ENCODE data around the gene KY.

The KY gene

DNA sequence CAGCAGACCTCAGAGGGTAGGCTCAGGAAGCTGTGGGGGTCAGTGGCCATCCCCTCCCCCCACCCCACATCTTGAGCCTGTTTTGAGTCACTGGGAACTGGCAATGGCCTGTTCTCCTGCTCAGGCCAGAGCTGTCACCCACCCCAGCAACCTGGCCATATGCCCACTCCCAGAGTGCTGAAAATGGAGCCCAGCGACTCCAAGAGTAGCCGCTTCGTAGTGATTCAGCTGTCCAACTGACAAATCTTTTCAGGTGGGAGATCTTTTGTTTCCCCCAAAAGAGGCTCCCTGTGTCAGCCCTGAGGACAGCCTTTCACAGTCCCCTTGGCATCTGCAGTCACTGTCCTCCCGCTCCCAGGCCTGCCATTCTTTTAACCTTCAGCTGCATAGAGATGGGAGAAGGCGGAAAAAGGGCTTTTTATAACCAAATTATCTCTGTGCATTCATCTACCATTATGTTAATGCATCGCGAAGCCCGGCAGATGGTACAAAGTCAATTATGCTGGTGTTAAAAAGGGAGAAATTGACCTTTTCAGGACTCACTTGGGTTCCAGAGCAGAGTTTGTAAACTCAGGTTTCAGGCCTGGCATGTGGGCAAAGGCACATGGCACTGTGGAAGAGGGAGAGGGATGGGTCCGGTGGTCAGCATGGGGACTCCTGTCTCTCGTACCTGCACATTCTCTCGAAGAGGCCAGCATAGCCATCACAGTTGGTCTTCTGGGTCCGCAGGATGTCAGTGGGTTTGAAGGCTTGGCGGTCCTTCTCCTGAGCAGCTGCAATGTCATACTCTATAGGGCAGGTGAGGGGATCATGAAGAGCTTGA, 32.1 kb downstream of the KY start:
- ATAC-seq: no peak

DNA sequence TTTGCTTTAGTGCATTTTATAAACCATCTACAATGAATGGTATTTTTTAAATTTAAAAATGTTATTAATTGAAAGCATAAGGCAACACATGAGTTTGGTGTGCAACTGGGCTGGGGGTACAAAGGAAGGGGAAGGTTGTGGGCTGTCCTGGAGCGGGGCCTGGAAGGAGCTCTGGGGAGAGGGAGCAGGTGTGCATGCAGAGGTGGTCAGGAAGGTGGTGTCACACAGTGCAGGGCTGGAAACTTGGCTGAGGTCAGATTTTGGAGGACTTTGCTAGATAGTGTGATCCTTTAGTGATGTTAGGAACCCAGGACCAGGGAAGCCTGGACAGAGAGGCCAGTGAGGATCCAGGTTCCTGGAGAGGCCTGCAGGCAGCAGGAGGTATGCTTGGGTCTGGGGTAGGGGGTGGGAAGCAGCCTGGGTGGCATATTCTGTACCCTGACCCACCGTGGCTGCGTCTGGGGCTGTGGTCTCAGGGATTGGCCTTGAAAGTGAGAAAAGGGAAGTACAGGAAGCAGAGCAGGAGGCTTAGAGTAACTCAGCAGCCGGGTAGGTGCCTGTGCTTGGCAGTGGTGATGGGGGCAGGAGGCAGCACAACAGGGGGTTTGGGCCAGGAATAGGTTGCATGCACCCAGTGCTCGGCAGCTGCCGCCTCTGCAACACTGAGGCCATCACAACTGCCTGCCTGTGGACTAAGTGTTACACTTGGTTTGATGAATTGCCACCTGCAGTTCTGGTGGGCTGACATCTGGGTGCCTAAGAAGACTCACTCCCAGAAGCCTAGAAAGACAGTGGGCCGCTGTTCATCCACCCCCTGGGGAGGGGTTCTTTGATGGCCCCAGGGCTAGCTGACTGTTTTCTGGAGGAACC, 33.0 kb downstream of the KY start:
- no peak for ATAC-seq

- ATAC-seq: no peak
Observed at GRCh38 chr3:134615743-134616142, 35.1 kb downstream of the KY start.

DNA sequence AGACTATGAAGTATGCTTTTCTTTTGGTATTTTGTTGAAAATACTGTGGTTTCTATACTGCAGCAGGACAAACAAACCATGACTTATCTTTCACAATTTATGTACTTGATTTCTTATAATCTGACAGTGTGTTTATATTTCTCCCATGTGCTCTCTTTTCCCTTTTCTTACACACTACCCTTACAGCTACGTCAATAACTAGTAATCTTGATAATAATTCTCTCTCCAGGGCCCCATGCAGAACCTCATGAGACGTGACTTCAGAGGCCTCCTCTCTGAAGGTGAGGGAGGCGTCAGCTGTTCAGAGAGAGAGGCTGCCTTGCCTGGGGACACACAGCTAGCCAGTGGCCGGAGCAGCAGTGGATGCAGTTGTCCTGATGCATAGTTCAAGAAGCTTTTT, 35.9 kb downstream of the KY start:
- no peak for ATAC-seq

DNA sequence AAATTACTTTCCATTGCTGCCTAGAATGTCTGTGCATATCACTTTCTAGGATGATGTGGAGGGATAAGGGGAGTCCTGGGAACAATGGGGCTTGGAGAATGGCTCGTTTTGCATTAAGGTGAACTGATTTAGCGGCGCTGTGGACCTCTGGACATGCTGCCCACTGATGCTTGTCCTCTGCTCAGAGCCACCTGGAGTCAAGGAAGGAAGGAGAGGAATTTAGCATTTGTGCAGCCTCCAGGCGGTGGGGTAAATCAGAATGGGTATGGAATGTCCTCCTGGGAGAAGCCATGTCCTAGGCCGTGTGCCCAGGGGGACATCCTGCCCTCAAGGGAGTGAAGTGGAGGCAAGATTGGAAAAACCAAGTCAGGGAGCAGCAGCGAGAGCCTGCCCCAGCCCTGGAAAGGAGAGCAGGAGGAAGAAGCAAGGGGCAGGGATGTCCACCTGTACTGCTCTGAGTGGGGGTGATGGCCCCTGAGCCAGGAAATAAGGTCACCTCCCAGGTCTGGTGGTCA, 37.8 kb downstream of the KY start:
- no peak for ATAC-seq

GRCh38 chr3:134611516-134611915, 39.3 kb downstream of the KY start:
- ATAC-seq: no peak

DNA sequence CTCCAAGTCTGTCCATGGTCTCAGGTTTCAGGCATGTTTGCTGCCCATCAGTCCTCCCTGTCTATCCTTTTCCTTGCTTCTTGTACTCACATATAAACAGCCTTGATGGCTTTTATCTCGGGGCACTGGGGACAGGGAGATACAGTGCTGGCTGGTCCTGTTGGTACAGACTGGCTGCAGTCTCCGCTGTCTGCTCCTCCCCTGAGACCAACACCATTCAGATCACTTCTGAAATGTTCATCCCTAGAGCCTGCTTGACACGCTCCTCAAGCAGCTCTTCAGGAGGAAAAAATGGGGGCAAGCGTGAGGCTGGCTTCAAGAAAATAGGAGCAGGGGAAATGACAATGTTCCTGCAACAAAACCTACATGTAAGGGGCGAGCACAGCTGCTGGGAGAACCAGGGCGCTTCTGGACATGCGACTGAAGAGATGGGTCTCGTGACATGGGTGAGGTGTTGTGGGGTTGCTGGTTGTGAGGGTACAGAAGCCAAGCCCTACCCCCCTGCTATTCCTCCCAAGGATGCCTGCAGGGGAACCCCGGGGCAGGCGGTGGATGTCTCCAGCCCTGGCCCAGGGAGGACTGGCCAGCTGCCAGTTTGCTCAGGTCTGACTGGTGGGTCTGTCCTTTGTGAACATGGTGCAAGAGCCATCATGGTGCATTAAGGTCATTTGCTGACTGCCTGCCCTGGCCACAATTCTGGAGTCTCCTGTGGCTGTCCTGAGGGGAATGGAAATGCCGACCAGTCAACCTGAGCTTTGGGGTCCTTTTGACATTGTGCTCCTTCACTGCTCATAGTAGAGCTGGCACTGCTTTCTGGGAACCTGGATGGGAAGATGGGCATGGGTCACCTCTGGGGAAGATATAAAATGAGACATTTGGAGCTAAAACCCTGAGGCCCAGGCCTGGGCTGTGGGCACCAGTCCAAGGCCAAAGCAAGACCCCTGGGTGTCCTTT, 40.1 kb downstream of the KY start:
- ATAC-seq: no peak

- ATAC-seq: no peak
Observed at GRCh38 chr3:134609821-134610431, 40.9 kb downstream of the KY start.

GRCh38 chr3:134608771-134609435, 41.9 kb downstream of the KY start:
- no peak for ATAC-seq

GRCh38 chr3:134608023-134608770, 42.6 kb downstream of the KY start:
- no peak for ATAC-seq

DNA sequence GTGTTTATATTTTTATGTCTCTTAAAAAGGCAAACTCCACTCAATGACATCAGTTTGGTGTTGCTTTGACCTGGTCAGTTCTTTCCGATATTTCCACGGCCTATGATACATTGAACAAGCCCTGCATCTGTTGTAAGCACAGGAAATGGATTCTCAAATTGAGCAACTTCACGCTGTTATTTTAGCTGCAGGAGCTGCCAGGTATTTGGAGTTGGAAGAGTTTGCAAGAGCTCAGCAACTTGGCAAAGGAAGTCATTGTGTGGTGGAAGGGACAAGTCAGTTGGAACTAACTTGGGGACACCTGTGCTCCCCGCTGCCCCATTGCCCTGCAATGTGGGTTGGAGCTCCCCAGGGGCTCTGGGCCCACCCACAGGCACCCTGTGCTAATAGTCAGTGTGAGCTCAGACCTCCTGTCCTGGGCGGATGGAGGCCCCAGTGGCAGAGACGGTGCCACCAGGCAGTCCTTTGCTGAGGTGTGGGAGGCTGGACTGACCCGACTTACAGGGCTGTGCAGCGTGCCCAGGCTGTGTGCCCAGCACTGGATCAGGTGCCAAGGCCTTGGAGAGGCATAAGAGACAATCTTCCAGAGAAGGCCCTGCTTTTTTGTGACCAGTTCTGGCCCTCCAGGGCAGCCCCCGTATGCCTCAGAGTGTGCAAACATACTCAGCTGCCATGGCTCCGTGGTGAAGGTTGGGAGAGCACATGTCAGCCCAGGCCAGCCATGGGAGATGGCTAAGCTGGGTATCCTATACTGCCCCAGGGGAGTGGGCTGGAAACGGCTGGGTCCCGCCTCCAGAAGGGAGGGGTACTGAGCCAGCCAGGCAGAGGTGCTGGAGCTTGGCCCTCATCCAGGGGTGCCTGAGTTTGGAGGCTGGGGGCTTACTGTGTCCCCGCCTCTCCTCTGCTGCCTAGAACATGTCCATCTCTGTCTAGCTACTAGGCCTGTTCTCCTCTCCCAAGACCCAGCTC, 43.5 kb downstream of the KY start:
- no peak for ATAC-seq

GRCh38 chr3:134606033-134607025, 44.5 kb downstream of the KY start:
- no peak for ATAC-seq

DNA sequence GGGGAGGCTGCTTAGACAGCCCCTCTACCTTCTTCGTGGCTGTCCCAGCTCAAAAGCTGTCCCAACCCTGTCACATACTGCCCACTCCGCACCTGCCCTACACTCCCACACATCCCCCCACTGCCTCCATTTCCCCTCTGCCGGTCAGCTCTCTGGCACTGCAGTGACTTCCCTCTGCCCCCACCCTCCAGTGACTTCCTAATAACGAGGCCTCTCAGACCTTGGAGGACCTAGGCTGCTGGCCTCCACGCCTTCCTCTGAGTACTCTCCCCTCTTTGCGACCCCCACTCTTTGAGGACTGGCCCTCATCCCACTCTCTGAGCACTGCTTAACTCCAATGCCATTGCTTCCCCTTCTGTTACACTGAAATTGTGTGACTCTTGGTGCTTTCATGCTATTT, 45.3 kb downstream of the KY start:
- ATAC-seq: no peak

- no peak for ATAC-seq
Observed at GRCh38 chr3:134603956-134604355, 46.9 kb downstream of the KY start.

DNA sequence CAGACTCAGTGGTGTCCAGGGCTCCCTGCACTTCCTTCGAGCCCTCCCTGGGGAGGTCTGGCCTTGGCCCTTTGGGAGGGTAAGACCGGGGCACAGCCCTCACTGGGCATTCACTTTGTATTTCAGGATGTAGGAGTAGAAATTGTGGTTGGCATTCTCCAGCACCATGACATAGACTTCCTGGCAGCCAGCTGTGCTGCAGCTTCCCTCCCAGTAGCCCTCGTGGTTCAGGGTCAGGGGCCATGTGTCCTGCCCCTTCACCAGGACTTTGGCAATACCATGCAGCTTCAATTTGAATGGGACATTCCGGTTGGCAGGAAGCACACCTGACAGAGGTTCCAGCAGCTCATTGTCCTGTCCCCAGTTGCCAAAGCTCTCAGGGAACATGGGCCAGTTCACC, 47.3 kb downstream of the KY start:
- ATAC-seq: no peak

- no peak for ATAC-seq
Observed at GRCh38 chr3:134602440-134602814, 48.4 kb downstream of the KY start.

DNA sequence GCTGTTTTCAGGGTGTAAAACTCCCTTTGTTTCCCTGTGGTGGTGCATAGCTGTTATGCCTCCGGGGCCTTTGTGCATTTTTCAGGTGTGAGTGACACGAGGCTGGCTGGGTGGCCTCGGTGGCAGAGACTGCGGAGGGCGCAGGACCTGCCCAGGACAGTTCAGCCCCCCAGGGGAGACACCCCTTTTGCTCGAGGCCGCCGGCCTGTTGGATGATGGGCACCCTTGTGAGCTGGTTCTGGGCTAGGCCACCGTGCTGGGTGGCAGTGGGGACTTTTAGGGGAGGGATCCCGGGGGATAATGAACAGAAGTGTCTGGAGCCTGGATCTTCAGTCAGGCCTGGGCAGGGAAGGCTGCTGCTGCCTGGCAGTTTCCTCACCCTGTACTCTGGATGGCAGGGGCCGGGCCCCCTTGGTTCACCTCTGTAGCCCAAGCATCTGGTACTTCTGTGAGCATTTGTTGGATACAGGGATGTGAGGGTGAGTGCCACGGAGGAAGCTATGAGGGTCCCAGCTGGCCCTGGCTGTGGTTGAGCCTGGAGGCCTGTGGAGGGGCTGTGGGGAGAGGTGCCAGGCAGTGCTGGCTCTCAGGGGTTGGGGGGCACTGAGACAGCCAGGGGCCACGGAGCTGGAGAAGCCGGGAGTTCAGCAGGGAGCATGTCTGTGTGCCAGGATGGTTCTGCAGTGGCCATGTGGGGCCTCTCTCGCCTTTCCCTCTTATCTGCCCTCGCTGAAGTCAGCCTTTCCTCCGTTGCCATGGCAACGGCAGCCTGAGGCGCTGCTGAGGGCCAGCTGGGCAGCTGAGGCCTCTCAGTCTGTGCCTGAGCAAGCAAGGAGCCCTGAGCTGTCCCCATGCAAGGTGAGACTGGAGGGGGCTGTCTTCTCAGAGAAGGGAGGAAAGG, 49.0 kb downstream of the KY start:
- ATAC-seq: no peak
